Measurements from ENCODE around the gene PNMA6E. TPM values are rescaled to one million over a fixed set of nuclear protein-coding genes. Genes with fewer than 3 reads are reported as not detected.

The PNMA6E gene
- polyA plus RNA-seq, 12 donors = not detected

GRCh38 chrX:153438532-153438931 is 37.4 kb upstream of the PNMA6E start:
- no peak for DNase-seq

- DNase-seq = no peak
These were observed 34.7 kb upstream of the PNMA6E start for GRCh38 chrX:153435845-153436244.

GRCh38 chrX:153434801-153435200 is 33.7 kb upstream of the PNMA6E start:
- DNase-seq = no peak

GRCh38 chrX:153433781-153434285 is 32.7 kb upstream of the PNMA6E start:
- no peak for DNase-seq

- DNase-seq = no peak
These were observed 32.1 kb upstream of the PNMA6E start for GRCh38 chrX:153433161-153433680.

GRCh38 chrX:153430796-153431195 is 29.6 kb upstream of the PNMA6E start:
- DNase-seq = no peak

GRCh38 chrX:153426204-153426603 is 25.1 kb upstream of the PNMA6E start:
- DNase-seq = no peak

- no peak for DNase-seq
These were observed 22.5 kb upstream of the PNMA6E start for GRCh38 chrX:153423652-153424051.

- no peak for DNase-seq
These were observed 20.7 kb upstream of the PNMA6E start for GRCh38 chrX:153421856-153422255.

GRCh38 chrX:153420851-153421599 is 19.9 kb upstream of the PNMA6E start:
- DNase-seq = no peak

- no peak for DNase-seq
These were observed 16.5 kb upstream of the PNMA6E start for GRCh38 chrX:153417637-153418036.

- no peak for DNase-seq
These were observed 15.8 kb upstream of the PNMA6E start for GRCh38 chrX:153416781-153417450.

- DNase-seq = no peak
These were observed 13.8 kb upstream of the PNMA6E start for GRCh38 chrX:153414856-153415510.

GRCh38 chrX:153413731-153414130 is 12.6 kb upstream of the PNMA6E start:
- no peak for DNase-seq

GRCh38 chrX:153412746-153413720 is 11.9 kb upstream of the PNMA6E start:
- no peak for DNase-seq

- no peak for DNase-seq
These were observed 10.9 kb upstream of the PNMA6E start for GRCh38 chrX:153411988-153412574.

- DNase-seq = no peak
These were observed 10.3 kb upstream of the PNMA6E start, which contains the start of gene ZFP92 for GRCh38 chrX:153411255-153411987. Gene ZFP92, plus strand, starts transcription at chrX:153411472. Its CDS starts 6,851 bp downstream, at chrX:153418323.

GRCh38 chrX:153410888-153411254 is 9.7 kb upstream of the PNMA6E start:
- no peak for DNase-seq

- DNase-seq = no peak
These were observed 9.2 kb upstream of the PNMA6E start for GRCh38 chrX:153410373-153410772.
